ENCODE data around the gene LPIN2.
"Not testable (repeated sequence)": the region's sequence is repeated elsewhere in the genome, so short reads cannot be mapped to it uniquely, and the experiment has no call there.

LPIN2 gene

DNA sequence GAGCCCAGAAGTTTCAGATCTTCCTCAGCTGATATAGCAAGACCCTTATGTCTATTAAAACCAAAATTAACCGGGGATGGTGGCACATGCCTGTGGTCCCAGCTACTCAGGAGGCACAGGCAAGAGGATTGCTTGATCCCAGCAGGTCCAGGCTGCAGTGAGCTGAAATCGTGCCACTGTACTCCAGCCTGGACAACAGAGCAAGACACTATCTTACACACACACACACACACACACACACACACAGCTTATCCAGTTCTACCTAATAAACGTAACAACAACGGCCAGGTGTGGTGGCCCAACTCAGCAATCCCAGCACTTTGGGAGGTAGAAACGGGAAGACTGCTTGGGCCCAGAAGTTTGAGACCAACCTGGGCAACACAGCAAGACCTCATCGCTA is 7.5 kb downstream of the LPIN2 start:
- TF ChIP-seq, protein P1, sequence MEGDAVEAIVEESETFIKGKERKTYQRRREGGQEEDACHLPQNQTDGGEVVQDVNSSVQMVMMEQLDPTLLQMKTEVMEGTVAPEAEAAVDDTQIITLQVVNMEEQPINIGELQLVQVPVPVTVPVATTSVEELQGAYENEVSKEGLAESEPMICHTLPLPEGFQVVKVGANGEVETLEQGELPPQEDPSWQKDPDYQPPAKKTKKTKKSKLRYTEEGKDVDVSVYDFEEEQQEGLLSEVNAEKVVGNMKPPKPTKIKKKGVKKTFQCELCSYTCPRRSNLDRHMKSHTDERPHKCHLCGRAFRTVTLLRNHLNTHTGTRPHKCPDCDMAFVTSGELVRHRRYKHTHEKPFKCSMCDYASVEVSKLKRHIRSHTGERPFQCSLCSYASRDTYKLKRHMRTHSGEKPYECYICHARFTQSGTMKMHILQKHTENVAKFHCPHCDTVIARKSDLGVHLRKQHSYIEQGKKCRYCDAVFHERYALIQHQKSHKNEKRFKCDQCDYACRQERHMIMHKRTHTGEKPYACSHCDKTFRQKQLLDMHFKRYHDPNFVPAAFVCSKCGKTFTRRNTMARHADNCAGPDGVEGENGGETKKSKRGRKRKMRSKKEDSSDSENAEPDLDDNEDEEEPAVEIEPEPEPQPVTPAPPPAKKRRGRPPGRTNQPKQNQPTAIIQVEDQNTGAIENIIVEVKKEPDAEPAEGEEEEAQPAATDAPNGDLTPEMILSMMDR (IDR thresholded peaks at IDR 0.05; ENCODE audit: insufficient read depth, low read depth, low read length, missing control alignments): no peak
- no peak overlapping the region for H3K4me3 ChIP-seq (ENCODE audit: low read depth, low read length)
- DNase-seq (ENCODE audit: low read depth): no peak

DNA sequence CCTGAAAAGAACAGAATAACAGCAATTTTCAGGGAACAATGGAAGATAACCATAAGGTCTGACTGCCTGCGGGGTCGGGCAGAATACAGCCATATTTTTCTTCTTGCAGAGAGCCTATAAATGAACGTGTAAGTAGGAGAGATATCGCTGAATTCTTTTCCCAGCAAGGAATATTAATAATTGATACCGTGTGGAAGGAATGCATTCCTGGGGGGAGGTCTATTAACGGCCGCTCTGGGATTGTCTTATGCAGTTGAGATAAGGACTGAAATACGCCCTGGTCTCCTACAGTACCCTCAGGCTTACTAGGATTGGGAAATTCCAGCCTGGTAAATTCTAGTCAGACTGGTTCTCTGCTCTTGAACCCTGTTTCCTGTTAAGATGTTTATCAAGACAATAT is 9.2 kb downstream of the LPIN2 start:
- not testable (repeated sequence) for H3K4me3 ChIP-seq (ENCODE audit: low read depth, low read length); DNase-seq (ENCODE audit: low read depth)

DNA sequence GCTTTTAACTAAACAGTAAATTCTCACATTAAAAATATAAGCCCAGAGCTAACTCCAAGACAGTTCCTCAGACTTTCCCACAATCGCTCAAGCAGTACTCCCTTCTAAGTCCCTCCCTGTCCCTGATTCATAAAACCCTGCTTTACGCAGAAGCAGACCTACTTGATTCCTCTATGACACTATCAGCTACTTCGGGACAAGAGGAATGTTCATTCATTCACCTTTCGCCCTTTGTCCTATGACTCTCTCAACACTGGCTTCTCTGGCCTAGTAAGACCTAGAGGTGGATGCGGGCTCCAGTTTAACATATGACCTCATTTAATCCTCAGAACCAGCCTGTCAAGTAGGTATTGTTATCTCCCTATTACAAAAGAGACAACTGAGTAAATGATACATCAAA is 10.2 kb downstream of the LPIN2 start:
- no peak for DNase-seq (ENCODE audit: low read depth)
- TF ChIP-seq, protein P1 (IDR thresholded peaks at IDR 0.05; ENCODE audit: insufficient read depth, low read depth, low read length, missing control alignments): no peak
- H3K4me3 ChIP-seq (ENCODE audit: low read depth, low read length): no peak overlapping the region

DNA sequence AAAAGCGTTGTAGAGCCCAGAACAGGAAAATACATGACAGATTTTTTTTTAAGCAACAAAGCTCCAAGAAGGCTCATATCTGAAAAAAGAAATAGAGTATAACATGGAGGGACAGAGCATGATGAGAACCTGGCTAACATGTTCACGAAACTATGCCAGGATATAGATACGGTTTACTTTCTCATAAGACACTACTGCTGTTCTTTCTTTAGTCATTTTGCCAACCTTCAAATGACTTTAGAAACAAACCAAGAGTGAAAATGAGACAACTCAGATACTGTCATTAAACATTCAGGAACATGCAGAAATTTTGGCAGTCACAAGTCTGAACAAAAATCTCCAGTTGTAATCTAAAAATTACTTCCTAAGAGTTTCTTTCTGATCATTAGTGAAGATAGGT is 14.3 kb downstream of the LPIN2 start:
- TF ChIP-seq, protein P1 (IDR thresholded peaks at IDR 0.05; ENCODE audit: insufficient read depth, low read depth, low read length, missing control alignments): no peak
- H3K4me3 ChIP-seq (ENCODE audit: low read depth, low read length): peak overlapping the region; percentile 9; the same call in 1 of the 2 replicates
- DNase-seq (ENCODE audit: low read depth): peak; percentile 42

DNA sequence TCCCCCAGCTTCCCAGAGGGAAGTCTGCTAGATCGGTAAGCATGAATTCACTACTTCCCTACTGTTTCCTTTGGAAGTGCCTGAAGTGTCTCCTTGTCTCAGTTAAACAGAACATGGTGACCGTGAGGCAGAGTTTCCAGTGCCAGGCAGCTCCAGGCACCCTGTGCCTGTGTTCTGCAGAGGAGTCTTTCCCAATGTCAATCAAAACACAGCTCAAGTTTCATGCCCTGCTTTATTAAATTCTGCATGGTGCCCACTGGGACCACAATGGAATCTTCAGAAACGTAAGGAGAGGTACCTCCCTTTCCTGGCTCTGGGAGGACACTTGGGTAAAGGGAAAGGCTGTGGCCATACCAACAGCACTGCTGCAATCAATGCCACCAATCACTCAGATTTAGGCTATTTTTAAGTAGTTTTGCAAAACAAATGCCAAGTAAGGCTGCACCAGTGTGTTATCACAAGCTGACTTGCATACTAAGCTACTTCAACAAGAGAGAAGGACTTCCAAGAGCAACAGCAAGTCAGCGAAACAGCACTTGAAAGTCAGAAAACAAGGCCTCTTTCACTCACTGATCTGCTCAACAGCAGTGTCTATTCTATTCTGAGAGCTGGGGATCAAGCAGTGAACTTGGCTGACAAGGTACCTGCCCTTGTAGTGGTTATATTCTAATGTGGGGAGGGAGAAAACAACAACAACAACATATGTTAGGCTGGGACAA is 14.9 kb downstream of the LPIN2 start:
- 0 out of 2 replicates have a peak overlapping the region, but pooled peaks have one; percentile 9 for H3K4me3 ChIP-seq (ENCODE audit: low read depth, low read length)
- TF ChIP-seq, protein P1 (IDR thresholded peaks at IDR 0.05; ENCODE audit: insufficient read depth, low read depth, low read length, missing control alignments): no peak
- DNase-seq (ENCODE audit: low read depth): peak; percentile 63

DNA sequence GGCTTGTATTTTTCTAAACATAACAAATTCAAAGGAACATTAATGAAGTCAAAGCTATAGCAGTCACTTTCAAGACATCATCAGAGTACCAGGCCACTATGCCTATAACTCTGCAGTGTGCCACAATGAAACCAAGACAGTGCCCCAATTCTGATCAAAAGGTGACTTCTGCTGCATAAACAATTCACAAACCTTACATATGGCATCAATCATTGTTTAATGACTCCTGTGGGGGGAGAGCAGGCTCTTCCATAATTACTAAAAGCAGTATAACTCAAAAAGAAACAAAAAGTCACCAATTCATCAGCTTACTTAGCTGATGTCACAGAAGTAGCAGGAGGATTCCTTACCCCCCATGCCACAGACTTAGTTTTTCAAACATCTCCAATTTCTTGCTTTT is 15.5 kb downstream of the LPIN2 start:
- no peak for DNase-seq (ENCODE audit: low read depth)
- H3K4me3 ChIP-seq (ENCODE audit: low read depth, low read length): no peak overlapping the region
- TF ChIP-seq, protein P1 (IDR thresholded peaks at IDR 0.05; ENCODE audit: insufficient read depth, low read depth, low read length, missing control alignments): no peak

DNA sequence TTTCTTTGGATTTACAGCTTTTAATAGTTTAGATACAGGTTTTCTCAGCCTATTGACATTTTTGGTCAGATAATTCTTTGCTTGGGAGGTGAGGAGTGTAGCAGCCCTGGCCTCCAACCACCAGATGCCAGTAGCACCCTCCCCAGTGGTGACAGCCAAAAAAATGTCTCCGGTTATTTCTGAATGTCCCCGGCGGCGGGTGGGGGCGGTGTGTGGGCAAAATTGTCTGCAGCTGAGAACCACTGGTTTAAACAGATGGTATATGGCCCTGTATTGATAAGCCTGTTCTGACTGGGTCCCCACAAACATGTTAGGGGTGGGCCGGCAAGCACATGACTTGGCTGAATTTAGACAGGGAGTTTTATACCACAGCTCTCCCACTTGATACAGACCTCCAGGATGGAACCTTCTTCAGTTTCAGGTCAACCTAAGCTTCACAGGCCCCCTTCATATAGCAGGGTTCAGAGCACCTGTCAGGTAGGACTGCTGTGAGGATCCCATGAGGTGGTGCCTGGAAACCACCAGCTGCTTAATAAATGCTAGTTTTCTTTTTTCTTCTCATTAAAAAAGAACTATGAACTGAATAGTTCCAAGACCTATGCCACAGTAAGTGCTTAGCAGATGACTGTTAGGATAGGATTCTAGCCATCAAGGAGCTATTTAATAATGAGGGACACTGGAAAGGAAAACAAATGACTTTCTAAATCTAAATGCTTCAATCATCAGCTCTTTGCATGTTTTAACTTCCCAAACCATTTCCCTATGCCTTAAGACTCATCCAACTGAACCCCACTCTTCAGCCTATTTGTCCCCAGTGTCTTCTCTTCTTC is 18.1 kb downstream of the LPIN2 start:
- TF ChIP-seq, protein P1 (IDR thresholded peaks at IDR 0.05; ENCODE audit: insufficient read depth, low read depth, low read length, missing control alignments): peak; percentile 44
- no peak overlapping the region for H3K4me3 ChIP-seq (ENCODE audit: low read depth, low read length)
- peak; percentile 53 for DNase-seq (ENCODE audit: low read depth)
